HG03066 (cell line): ENCODE measurements around the gene TSPO.
"Not testable (repeated sequence)": the region's sequence is repeated elsewhere in the genome, so short reads cannot be mapped to it uniquely, and the experiment has no call there.

Experiments used
- ATAC-seq: cut with Tn5 transposase; IDR thresholded peaks from one replicate; pipeline ENCODE4 v1.9.1; 2021; ENCODE audit warnings: low read depth; ENCODE audit not compliant: unreplicated experiment

Gene TSPO

GRCh38 chr22:43151251-43152002, at the start of gene TSPO:
TSPO (plus strand) TSS chr22:43151559; CDS start chr22:43159239, 7,680 bp downstream.
- no peak for ATAC-seq

- not testable (repeated sequence) for ATAC-seq
These were observed 47.2 kb upstream of the TSPO start for GRCh38 chr22:43104056-43104625.

DNA sequence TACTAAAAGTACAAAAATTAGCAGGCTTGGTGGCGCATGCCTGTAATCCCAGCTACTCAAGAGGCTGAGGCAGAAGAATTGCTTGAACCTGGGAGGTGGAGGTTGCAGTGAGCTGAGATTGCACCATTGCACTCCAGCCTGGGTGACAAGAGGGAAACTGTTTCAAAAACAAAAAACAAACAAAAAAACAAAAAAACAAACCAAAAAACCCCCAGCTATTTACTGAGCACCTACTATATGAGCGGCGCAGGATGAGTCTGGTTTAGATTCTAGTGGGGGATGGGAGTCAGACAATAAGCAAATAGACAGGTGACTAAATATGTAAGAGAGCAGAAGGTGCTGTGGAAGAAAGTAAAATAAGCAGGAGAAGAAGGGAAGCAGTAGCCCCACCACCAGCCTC, 46.4 kb upstream of the TSPO start:
- ATAC-seq, result not testable (repeated sequence)

DNA sequence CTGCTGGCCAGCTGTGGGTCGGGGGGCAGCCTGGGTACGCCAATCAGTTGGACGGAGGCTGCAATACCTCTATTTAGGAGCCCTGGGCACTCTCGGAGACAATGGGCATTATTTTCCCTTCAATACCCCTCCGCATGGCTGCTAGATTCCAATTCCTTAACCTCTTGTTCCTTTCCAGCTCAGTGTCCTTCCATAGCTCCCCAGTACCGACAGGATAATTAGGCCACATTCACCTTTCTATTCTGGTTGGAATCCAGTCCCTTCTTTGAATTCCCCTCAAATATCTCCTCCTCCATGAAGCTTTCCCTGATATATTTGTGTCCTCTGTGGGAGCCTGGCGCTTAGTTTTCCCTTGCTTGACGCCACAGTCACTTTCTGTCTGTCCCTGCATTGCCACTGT, 45.1 kb upstream of the TSPO start:
- ATAC-seq, result no peak

DNA sequence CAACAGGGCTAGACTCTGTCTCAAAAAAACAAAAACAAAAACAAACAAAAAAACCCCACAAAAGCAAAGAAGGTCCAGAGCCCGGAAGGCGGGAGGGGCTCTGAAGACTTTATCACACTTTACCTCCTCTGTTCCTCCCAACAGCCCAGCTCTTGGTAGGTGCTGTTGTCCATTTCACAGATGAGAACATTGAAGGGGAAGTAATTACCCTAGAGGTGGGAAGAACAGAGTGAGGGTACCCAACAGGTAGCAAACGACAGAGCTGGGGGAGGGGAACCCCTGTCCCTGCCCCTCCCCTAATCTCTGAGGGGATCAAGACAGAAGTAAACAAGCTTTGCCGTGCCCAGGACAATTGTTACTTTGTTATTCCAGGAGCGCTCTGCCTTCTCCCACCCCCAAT, 41.8 kb upstream of the TSPO start:
- ATAC-seq, result no peak

GRCh38 chr22:43109921-43110443, 41.4 kb upstream of the TSPO start:
- ATAC-seq, result no peak

DNA sequence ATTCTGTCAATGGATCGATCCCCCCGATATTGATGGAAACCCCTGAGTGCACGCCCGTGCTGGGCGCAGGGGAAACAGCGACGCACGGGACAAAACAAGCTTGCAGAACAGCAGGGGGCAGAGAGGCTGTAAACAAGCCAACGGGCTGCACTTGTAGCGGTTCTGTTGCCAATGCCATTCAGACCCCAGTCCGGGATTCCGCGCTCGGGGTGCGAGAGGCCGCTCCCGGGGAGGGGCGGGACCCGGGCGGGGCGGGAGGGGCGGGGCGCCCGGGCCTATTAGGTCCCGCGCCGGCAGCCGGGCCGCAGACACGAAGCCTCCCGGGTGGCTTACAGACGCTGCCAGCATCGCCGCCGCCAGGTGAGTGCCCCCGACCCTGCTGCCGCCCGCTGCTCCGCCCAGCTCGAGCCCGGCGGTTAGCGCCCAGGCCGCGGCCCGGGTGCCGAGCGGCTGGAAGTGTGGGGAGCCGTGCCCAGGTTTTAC, 40.9 kb upstream of the TSPO start, which contains the start of gene BIK:
BIK (plus strand) TSS at position 307 of the 483 bp plus-strand sequence. CDS start 13,273 bp downstream, outside the sequence.
- ATAC-seq, result no peak

GRCh38 chr22:43110927-43111623, 40.3 kb upstream of the TSPO start:
- no peak for ATAC-seq

DNA sequence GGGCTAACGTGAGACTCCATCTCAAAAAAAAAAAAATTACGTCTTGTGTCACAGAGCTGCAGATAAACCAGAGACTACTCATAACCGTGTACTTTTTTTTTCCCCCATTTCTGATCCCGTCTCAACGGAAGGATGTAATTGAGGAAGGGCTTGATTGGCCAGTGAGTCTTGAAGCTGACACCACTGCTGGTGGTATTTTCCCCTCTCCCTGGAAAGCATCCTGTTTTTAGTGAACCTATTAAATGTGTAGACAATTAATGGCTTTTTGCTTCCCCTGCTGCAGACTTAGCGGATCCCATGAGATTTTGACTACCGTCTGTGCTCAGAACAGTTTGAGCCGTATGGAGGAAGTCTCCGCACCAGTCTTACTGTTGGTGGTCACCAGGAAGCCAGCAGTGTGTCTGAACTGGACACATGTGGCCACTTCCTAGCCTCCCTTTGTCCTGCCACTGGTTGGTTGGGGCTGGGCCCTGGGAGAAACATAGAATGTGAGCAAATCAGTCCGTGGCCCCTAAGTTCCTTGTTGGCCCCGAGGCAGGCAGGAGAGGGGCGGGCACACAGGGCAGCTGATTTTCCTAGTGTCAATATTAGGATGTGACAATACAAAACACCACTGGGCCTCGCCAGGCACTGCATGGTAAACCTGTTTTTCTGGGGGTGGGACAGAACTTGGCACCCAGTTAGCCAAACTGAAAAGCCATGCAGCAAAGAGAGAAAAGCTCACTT, 37.7 kb upstream of the TSPO start:
- ATAC-seq, result no peak

- no peak for ATAC-seq
These were observed 36.4 kb upstream of the TSPO start for GRCh38 chr22:43114958-43115357.

DNA sequence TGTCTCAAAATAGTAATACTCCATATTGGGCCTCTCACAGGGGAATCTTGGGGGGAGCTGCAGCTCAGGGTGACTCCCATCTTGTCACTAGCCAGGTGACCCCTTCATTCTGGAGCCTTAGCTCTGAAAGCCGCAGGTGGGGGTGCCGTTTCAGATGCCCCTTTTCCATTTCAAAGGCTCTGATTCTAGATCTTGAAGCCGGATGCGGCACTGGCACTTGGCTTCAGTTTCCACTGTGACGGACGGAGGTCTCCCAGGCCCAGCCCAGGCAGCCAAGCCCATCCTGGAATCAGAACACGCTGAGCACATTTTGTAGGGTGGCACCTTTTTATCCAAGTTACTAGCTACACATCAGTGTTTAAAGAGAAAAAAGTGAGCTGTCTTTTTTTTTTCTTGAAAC, 34.4 kb upstream of the TSPO start:
- ATAC-seq, result no peak

- ATAC-seq, result no peak
These were observed 33.1 kb upstream of the TSPO start for GRCh38 chr22:43118024-43118849.

- peak; percentile 51 for ATAC-seq
These were observed 32.4 kb upstream of the TSPO start for GRCh38 chr22:43118953-43119458.

DNA sequence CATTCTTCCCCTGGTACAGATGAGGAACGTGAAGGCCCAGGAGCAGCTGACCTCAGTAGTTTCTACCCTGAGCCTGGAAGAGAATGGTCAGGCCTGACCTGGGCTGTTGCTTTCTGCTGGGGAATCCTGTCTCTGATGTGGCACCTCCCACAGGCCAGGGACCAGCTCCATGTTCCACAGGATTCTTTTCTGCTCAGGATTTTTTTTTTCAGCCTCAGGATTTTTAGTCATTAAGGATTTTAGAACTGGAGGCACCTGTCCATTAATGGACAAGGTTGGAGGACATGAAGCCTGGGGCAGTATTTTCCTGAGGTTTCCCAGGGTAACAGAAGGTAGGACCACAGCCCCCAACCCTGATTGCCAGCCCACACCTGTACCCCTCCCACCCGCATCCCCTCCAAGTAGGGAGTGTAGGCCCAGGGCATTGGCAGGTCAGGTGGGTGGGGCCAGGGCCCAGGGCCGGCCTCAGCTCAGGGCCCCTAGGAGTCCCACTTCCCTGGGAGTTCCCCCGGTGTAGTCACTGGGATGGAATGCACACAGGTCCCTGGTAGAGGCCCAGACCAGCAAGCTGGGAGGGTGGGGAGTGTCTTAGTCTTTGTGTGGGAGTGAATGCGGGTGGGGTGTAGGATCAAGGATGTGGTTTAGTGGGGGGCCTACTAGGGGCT, 24.7 kb upstream of the TSPO start:
- no peak for ATAC-seq

GRCh38 chr22:43127166-43127908, 24.0 kb upstream of the TSPO start:
- no peak for ATAC-seq

DNA sequence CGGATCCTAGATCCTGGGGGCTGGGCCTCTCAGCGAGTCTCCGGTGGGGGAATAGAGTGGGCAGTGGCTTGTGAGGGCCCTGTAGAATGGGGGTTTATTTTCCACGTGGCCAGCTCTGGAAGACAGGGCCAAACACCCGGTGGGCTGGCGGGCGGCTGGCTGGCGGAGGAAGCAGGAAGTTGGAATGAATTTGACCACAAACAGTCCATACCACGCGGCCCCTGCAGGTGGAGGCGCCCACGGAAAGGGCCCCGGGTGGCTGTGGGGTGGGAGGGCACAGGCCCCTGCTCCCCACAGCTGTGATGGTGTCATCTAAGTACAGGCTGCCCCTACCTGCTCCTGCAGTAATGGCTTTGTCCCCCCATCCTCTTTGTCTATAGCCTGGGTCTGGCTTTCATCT, 23.2 kb upstream of the TSPO start:
- no peak for ATAC-seq

DNA sequence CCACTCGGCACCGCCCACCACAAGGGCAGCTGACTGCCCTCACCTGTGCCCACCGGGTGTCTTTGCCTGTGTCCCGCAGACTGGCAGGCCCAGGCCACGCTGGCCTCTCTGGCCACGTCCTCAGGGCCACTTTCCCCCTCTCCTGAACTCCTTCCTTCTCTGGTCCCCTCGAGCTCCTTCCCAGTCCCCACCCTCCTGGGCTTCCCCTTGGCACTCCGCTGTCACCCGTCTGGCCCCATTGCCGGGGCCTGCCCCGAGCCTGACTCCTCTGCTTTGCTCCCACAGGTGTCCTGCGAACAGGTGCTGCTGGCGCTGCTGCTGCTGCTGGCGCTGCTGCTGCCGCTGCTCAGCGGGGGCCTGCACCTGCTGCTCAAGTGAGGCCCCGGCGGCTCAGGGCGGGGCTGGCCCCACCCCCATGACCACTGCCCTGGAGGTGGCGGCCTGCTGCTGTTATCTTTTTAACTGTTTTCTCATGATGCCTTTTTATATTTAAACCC, 22.4 kb upstream of the TSPO start:
- no peak for ATAC-seq
